Stimulated activated CD4-positive, alpha-beta T cell treated with anti-CD3 and anti-CD28 coated beads, Interleukin-4, amount 100 ng/mL, for 4 hours (primary cell): ENCODE results near the gene ZYX.
"Not testable (repeated sequence)": the region's sequence is repeated elsewhere in the genome, so short reads cannot be mapped to it uniquely, and the experiment has no call there.

Source experiments
- DNase-seq, 2 experiments: peaks; one replicate each; pipeline ENCODE4 v3.0.0-alpha.2; 2020

Gene ZYX

GRCh38 chr7:143398616-143399015 lies 17.5 kb downstream of the ZYX start:
- DNase-seq = no peak

- no peak for DNase-seq
Observed at GRCh38 chr7:143399151-143399550, 18.0 kb downstream of the ZYX start.

- no peak for DNase-seq
Observed at GRCh38 chr7:143399642-143400041, 18.5 kb downstream of the ZYX start.

GRCh38 chr7:143401265-143401664 lies 20.1 kb downstream of the ZYX start:
- no peak for DNase-seq

- not testable (repeated sequence) for DNase-seq
Observed at GRCh38 chr7:143402233-143402632, 21.1 kb downstream of the ZYX start.

- DNase-seq = no peak
Observed at GRCh38 chr7:143405173-143406001, 24.2 kb downstream of the ZYX start.

GRCh38 chr7:143406002-143406357 lies 24.8 kb downstream of the ZYX start:
- DNase-seq = no peak

GRCh38 chr7:143407287-143408251 lies 26.4 kb downstream of the ZYX start:
- DNase-seq = peak in 1 of 2 experiments; percentile 23

GRCh38 chr7:143408252-143408685 lies 27.1 kb downstream of the ZYX start:
- no peak for DNase-seq

- DNase-seq = peak; percentile 39 to 59
Observed at GRCh38 chr7:143408686-143409561, 27.8 kb downstream of the ZYX start, which contains the start of gene EPHA1. TSS of gene EPHA1 (minus strand) at chr7:143408856. CDS start at chr7:143408805, 51 bp downstream.

GRCh38 chr7:143410521-143411004 lies 29.4 kb downstream of the ZYX start:
- DNase-seq = no peak

GRCh38 chr7:143411976-143412708 lies 31.0 kb downstream of the ZYX start:
- no peak for DNase-seq

GRCh38 chr7:143413123-143413522 lies 32.0 kb downstream of the ZYX start:
- DNase-seq = no peak

- not testable (repeated sequence) for DNase-seq
Observed at GRCh38 chr7:143415209-143415608, 34.1 kb downstream of the ZYX start.

GRCh38 chr7:143415742-143416397 lies 34.7 kb downstream of the ZYX start:
- no peak for DNase-seq

- no peak for DNase-seq
Observed at GRCh38 chr7:143416565-143417149, 35.5 kb downstream of the ZYX start.

GRCh38 chr7:143417734-143418383 lies 36.7 kb downstream of the ZYX start:
- no peak for DNase-seq

GRCh38 chr7:143418681-143419458 lies 37.7 kb downstream of the ZYX start:
- DNase-seq = no peak

GRCh38 chr7:143419880-143420279 lies 38.7 kb downstream of the ZYX start:
- no peak for DNase-seq
